HCT116 (cell line): ENCODE data around the gene IGF2BP1.

Experiments
- CBX3 ChIP-seq: IDR thresholded peaks from 2 replicates; pipeline ENCODE4 v1.6.1; 2012; ENCODE audit warnings: low read depth
- EZH2 ChIP-seq: fragments of 200-600 bp; sonication (generic); IDR thresholded peaks from 2 replicates; pipeline ENCODE4 v1.6.1; 2017; ENCODE audit warnings: antibody characterized with exemption, mixed run types
- EZH2phosphoT487 ChIP-seq: fragments of 200-600 bp; IDR thresholded peaks from 2 replicates; pipeline ENCODE4 v1.6.1; 2018; ENCODE audit warnings: antibody characterized with exemption, borderline replicate concordance
- POLR2A ChIP-seq: IDR thresholded peaks from 2 replicates; pipeline ENCODE4 v1.7.0; 2011; ENCODE audit warnings: borderline replicate concordance; ENCODE audit not compliant: insufficient read depth, insufficient read length; ENCODE audit errors: extremely low read depth
- RAD21 ChIP-seq: IDR thresholded peaks from 2 replicates; pipeline ENCODE4 v1.6.1; 2012; ENCODE audit warnings: low read depth, mild to moderate bottlenecking
- SIN3A ChIP-seq: IDR thresholded peaks from 2 replicates; pipeline ENCODE4 v1.6.1; 2012; ENCODE audit warnings: low read depth
- SP1 ChIP-seq: IDR thresholded peaks from 2 replicates; pipeline ENCODE4 v1.6.1; 2012; ENCODE audit warnings: low read depth
- YY1 ChIP-seq: IDR thresholded peaks from 2 replicates; pipeline ENCODE4 v1.6.1; 2011; ENCODE audit warnings: low read length, low read depth, moderate library complexity, mild to moderate bottlenecking; ENCODE audit not compliant: insufficient replicate concordance; ENCODE audit errors: extremely low read depth
- TF ChIP-seq, protein P1 (sequence below), 3 experiments: fragments of 200-600 bp in 1 of 3; sonication (generic) in 1 of 3; IDR thresholded peaks in 2 of 3; conservative IDR thresholded peaks in 1 of 3; 2 replicates each; pipeline ENCODE4 v1.5.1; 2012 to 2017; ENCODE audit warnings: low read depth in 2 of 3, low read length in 2 of 3, antibody characterized with exemption in 1 of 3, borderline replicate concordance in 1 of 3, control low read depth in 1 of 3, mild to moderate bottlenecking in 1 of 3, mixed read lengths in 1 of 3, mixed run types in 1 of 3, moderate library complexity in 1 of 3; ENCODE audit not compliant: insufficient read depth in 1 of 3
- TF ChIP-seq, protein P2 (sequence below): IDR thresholded peaks from 2 replicates; pipeline ENCODE4 v1.6.1; 2012
- TF ChIP-seq, protein P3 (sequence below): IDR thresholded peaks from 2 replicates; pipeline ENCODE4 v1.6.1; 2012; ENCODE audit warnings: low read depth

DNA sequence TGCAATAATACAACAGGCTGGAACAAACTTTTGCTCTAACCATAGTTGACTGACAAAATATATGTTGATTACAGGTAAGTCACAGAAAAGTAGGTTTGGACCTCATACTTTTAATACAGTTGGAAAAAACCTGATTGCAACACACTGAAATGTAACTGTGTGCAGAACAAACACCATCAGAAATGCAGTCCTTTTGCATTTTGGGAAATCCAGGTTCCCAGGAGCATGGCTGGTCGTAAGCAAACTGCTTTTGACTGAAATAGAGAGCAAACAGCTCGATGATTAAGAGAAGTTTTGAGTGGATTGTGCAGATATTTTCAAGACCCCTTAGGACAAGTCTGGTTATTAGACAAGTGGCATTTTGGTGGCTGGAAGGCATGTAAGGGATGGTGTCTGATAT is 8.0 kb downstream of the IGF2BP1 start:
- no peak for TF ChIP-seq POLR2A
- TF ChIP-seq, protein P1, sequence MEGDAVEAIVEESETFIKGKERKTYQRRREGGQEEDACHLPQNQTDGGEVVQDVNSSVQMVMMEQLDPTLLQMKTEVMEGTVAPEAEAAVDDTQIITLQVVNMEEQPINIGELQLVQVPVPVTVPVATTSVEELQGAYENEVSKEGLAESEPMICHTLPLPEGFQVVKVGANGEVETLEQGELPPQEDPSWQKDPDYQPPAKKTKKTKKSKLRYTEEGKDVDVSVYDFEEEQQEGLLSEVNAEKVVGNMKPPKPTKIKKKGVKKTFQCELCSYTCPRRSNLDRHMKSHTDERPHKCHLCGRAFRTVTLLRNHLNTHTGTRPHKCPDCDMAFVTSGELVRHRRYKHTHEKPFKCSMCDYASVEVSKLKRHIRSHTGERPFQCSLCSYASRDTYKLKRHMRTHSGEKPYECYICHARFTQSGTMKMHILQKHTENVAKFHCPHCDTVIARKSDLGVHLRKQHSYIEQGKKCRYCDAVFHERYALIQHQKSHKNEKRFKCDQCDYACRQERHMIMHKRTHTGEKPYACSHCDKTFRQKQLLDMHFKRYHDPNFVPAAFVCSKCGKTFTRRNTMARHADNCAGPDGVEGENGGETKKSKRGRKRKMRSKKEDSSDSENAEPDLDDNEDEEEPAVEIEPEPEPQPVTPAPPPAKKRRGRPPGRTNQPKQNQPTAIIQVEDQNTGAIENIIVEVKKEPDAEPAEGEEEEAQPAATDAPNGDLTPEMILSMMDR (IDR thresholded peaks at IDR 0.05 in 2 of 3, conservative IDR thresholded peaks at IDR 0.05 in 1 of 3; ENCODE audit: borderline replicate concordance in 1 of 3, insufficient read depth in 1 of 3, low read depth in 2 of 3, low read length in 2 of 3) = no peak
- TF ChIP-seq EZH2 = no peak
- TF ChIP-seq, protein P2, sequence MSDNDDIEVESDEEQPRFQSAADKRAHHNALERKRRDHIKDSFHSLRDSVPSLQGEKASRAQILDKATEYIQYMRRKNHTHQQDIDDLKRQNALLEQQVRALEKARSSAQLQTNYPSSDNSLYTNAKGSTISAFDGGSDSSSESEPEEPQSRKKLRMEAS = no peak
- TF ChIP-seq RAD21 = no peak
- TF ChIP-seq CBX3 = no peak
- no peak for TF ChIP-seq YY1
- TF ChIP-seq EZH2phosphoT487 = no peak
- TF ChIP-seq, protein P3, sequence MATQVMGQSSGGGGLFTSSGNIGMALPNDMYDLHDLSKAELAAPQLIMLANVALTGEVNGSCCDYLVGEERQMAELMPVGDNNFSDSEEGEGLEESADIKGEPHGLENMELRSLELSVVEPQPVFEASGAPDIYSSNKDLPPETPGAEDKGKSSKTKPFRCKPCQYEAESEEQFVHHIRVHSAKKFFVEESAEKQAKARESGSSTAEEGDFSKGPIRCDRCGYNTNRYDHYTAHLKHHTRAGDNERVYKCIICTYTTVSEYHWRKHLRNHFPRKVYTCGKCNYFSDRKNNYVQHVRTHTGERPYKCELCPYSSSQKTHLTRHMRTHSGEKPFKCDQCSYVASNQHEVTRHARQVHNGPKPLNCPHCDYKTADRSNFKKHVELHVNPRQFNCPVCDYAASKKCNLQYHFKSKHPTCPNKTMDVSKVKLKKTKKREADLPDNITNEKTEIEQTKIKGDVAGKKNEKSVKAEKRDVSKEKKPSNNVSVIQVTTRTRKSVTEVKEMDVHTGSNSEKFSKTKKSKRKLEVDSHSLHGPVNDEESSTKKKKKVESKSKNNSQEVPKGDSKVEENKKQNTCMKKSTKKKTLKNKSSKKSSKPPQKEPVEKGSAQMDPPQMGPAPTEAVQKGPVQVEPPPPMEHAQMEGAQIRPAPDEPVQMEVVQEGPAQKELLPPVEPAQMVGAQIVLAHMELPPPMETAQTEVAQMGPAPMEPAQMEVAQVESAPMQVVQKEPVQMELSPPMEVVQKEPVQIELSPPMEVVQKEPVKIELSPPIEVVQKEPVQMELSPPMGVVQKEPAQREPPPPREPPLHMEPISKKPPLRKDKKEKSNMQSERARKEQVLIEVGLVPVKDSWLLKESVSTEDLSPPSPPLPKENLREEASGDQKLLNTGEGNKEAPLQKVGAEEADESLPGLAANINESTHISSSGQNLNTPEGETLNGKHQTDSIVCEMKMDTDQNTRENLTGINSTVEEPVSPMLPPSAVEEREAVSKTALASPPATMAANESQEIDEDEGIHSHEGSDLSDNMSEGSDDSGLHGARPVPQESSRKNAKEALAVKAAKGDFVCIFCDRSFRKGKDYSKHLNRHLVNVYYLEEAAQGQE = no peak
- TF ChIP-seq SIN3A = no peak
- no peak for TF ChIP-seq SP1
